NB4 (cell line): ENCODE results near the gene DBP.

ENCODE experiments used
- DNase-seq: peaks from one replicate; pipeline ENCODE4 v3.0.0; 2010; ENCODE audit warnings: low read depth
- H3K4me3 ChIP-seq: one replicate; pipeline ENCODE4 v1.5.1; 2011; ENCODE audit warnings: mild to moderate bottlenecking, low read depth, low read length, moderate library complexity
- MAX ChIP-seq: IDR thresholded peaks from 2 replicates; pipeline ENCODE4 v1.6.1; 2011; ENCODE audit warnings: low read depth, low read length
- MYC ChIP-seq: IDR thresholded peaks from 2 replicates; pipeline ENCODE4 v1.6.1; 2011; ENCODE audit warnings: low read depth, low read length
- POLR2A ChIP-seq: IDR thresholded peaks from 2 replicates; pipeline ENCODE4 v1.6.1; 2011; ENCODE audit warnings: mild to moderate bottlenecking; ENCODE audit not compliant: insufficient read length; ENCODE audit errors: extremely low read depth
- TF ChIP-seq, protein P1 (sequence below): IDR thresholded peaks from one replicate; pipeline ENCODE4 v1.5.1; 2012; ENCODE audit warnings: low read depth, low read length

Gene DBP

GRCh38 chr19:48587387-48587786 is 49.8 kb downstream of the DBP start:
- no peak overlapping the region for H3K4me3 ChIP-seq
- no peak for DNase-seq
- TF ChIP-seq MYC (no peak), MAX (no peak), POLR2A (no peak)
- TF ChIP-seq, protein P1, sequence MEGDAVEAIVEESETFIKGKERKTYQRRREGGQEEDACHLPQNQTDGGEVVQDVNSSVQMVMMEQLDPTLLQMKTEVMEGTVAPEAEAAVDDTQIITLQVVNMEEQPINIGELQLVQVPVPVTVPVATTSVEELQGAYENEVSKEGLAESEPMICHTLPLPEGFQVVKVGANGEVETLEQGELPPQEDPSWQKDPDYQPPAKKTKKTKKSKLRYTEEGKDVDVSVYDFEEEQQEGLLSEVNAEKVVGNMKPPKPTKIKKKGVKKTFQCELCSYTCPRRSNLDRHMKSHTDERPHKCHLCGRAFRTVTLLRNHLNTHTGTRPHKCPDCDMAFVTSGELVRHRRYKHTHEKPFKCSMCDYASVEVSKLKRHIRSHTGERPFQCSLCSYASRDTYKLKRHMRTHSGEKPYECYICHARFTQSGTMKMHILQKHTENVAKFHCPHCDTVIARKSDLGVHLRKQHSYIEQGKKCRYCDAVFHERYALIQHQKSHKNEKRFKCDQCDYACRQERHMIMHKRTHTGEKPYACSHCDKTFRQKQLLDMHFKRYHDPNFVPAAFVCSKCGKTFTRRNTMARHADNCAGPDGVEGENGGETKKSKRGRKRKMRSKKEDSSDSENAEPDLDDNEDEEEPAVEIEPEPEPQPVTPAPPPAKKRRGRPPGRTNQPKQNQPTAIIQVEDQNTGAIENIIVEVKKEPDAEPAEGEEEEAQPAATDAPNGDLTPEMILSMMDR = no peak

GRCh38 chr19:48582168-48582567 is 55.0 kb downstream of the DBP start:
- TF ChIP-seq POLR2A = no peak
- TF ChIP-seq MYC = no peak
- TF ChIP-seq, protein P1 = no peak
- no peak for TF ChIP-seq MAX
- no peak overlapping the region for H3K4me3 ChIP-seq
- no peak for DNase-seq
